Tibial nerve (tissue), 4 donors: ENCODE results near the gene TNNI3K.

ENCODE experiments used
- CTCF ChIP-seq, 5 experiments: fragments of 200-600 bp in 3 of 5; fragments of 450-650 bp in 2 of 5; sonication (generic) in 3 of 5; IDR thresholded peaks; one replicate each; pipeline ENCODE4 v1.5.1; 2016 to 2019; ENCODE audit warnings: antibody characterized with exemption in 5 of 5, mild to moderate bottlenecking in 3 of 5, moderate library complexity in 2 of 5
- EP300 ChIP-seq, 2 donors: sonication (generic); formaldehyde crosslinking; IDR thresholded peaks; one replicate each; pipeline ENCODE4 v1.6.1; 2017; ENCODE audit warnings: antibody characterized with exemption in 2 of 2, mild to moderate bottlenecking in 1 of 2
- POLR2A ChIP-seq, 2 donors: fragments of 450-650 bp; IDR thresholded peaks; one replicate each; pipeline ENCODE4 v1.6.1; 2017; ENCODE audit warnings: antibody characterized with exemption in 2 of 2, mild to moderate bottlenecking in 2 of 2, moderate library complexity in 2 of 2

- TF ChIP-seq CTCF (IDR thresholded peaks at IDR 0.05) (no peak), POLR2A (IDR thresholded peaks at IDR 0.05) (no peak), EP300 (IDR thresholded peaks at IDR 0.05) (no peak)
Observed at GRCh38 chr1:74522148-74522547, 287.0 kb downstream of the TNNI3K start.
